ENCODE results near the gene HDAC9.

DNA sequence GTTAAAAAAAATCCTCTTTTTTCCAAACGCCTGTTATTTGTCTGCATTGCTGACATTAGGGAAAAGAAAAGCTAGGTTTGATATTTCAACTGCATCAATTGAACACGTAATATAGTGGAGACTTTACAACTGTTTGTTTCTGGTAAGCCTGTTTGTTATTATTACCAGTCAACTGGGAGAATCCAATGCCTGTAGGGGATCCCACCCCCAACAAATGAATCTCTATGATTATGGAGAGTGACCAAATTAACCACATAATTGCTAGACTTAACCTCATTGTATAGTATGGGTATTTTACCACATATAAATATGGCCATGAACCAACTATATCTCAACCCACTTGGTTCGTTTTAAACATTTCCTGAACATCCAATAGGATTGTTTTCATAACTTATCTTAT, 405.8 kb downstream of the HDAC9 start:
- TF ChIP-seq CTCF (IDR thresholded peaks at IDR 0.05), result no peak
- TF ChIP-seq POLR2A (IDR thresholded peaks at IDR 0.05), result no peak
